Left ventricle myocardium superior (tissue), 1 donor: ENCODE data around the gene SPATA17. TPM values are rescaled to one million over a fixed set of nuclear protein-coding genes. Genes with fewer than 3 reads are reported as not detected.
A peak's percentile ranks its signal among the peaks of the same experiment; 100 is the strongest.

Experiments
- ATAC-seq: fragments of 200-7000 bp; cut with Tn5 transposase; one replicate; pipeline ENCODE4 v1.9.1; 2020; ENCODE audit warnings: mild to moderate bottlenecking, moderate library complexity
- DNase-seq: peaks from one replicate; pipeline ENCODE4 v3.0.0-alpha.2; 2020
- intact Hi-C: fragments of 100-400 bp; cut with micrococcal nuclease; formaldehyde crosslinking; loops from one replicate; pipeline ENCODE4 v1.11.0; 2022
- total RNA-seq: library from RNA; stranded (reverse); fragmentation: NEBNext Ultra II Directional; extraction: Animal tissue kit (Norgen Biotek cat#: 25700); gene quantifications from one replicate; pipeline ENCODE4 v1.2.1, GENCODE V29; 2021
- donor health status: DM: no; HTN: yes; CAD: no; lungs with severe emphysema.

Gene SPATA17
- total RNA-seq, 1 donor from 2014 or later: 1.2 TPM

DNA sequence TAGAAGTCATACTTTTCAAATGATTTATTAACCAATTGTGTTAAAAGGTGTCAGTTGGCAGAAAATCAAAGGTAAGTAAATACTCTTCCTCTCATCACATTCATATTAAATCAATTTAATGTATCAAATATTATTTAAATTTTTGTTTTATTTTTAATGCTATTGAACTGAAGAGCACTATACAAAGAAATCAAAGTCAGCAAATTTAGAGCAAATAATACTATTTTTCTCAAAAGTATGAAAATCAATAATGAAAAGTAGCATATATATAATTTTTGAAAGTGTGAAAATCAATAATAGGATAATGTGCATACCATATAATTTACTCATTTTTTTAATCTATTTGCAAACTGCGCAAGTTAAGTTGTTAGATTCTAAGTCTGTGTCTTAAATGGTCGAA lies 181.0 kb downstream of the SPATA17 start:
- DNase-seq (no peak), ATAC-seq (no peak)
- intact Hi-C loops: no loop called here

DNA sequence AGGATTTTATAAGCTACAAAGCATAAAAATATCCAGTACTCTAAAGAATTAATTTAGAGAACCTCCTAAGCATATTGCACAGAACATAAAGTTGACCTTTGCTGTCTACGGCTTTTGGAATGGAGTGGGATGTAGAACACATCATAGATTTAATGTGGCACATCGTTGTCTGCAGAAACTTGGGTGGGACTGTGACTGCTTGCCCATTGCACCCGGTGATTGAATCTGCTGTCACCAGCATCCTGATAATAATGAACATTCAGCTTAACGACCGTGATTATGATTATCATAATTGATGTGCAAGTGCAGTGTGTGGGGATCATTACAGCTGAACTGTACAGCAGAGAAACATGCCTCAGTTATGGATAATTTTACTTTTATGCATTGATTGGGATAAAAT lies 181.9 kb downstream of the SPATA17 start:
- no peak for DNase-seq
- intact Hi-C loops: no loop called here

DNA sequence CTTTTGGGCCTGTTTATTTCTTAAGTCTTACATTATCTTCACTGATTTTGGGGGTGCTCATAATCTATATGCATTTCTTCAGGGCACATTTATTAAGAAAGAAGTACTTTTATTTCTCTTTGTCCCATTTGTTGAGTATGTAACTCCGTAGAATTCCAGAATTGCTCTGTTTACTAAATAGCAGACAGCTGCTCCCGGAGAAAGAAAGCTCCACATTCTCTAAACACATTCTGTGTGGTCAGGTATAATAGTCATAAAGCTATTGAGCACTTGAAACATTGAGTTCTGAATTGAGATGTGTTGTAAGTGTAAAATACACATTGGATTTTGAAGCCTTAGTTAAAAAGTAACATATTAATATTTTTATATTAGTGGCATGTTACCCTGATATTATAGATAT lies 206.5 kb downstream of the SPATA17 start:
- intact Hi-C loops: no loop called here
- DNase-seq (no peak), ATAC-seq (no peak)

More for the DNA sequence above, 181.9 kb downstream of the SPATA17 start:
- no peak for ATAC-seq

DNA sequence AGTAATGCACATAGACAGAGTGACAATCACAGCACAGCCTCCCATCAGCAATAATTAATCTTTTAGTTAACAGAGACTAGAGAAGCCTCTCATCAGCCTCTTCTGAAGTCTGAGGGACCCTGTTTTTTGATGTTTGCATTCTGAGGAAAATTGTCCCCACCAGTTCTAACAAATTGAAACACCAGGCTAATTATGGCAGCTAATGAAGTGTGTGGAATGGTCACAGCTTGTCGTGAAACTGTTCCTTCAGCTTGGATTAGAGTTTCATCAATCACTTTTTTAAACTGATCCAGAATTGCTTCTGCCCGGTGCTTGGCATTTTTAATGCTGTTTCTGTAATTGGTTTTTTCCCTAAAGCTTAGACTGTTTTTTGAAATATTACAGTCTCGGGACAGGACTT lies 208.0 kb downstream of the SPATA17 start:
- no peak for ATAC-seq
- no peak for DNase-seq
- intact Hi-C loops: no loop called here

DNA sequence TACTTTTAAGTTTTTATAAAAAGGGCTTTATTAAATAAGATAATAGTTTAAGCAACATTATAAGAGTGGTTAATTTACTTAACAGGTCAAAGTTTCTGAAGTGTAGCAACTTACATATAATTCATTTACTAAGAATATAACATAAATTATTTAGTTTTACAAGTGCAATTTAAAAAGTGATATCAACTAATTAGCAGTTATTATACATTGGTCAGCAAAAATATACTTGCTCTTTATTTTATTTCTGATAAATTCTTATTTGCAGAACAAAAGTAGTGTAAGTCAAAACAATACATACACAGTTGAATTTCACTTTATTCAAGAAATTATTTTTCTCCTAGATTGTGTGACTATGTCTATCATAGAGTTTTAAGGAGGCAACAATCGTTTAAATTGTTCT lies 215.6 kb downstream of the SPATA17 start:
- DNase-seq (no peak), ATAC-seq (no peak)
- intact Hi-C loops: no loop called here

DNA sequence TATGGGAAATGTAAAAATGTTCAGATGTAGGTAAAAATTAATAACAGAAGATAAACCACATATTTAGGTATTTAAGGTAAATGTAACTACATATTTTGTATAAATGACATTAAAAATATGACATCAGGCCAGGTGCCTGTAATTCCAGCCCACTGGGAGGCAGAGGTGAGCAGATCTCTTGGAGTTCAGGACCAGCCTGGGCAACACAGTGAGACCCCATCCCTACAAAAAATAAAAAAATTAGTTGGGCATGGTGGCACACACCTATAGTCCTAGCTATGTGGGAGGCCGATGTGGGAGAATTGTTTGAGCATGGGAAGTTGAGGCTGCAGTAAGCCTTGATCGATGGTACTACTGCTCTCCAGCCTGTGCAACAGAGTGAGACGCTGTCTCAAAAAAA lies 216.5 kb downstream of the SPATA17 start:
- intact Hi-C loops: no loop called here
- ATAC-seq: no peak
- DNase-seq: no peak

DNA sequence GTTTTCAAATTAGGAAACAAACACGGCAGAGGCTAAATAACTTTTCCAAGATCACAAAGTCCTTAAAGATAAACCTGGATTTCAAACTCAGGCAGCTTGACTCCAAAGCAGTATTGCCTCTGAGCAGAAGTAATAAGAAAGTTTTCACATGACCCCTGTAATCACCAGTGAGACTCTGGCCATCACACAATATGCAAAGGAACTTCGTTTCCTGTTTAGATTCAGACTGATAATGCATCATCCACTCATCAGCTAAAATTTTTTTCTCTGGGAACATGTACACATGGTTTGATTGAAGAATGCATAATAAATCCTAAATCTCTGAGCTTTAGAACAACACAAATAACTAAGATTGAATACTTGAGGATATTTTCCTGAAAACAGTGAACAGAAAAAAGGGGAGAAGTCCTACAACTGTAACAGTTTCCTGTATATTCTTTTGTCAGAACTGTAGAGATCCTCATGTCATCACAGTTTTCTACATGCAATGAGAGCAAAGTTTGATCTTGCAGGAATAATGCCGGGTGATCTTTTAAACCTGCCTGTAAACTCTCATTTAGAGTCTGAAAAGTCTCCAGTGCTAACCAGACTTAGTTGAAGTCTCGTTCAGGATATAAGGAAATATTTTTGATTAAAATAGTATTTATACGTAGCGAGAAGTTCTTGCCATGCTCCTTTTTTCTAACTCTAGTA lies 225.3 kb downstream of the SPATA17 start:
- intact Hi-C loops: no loop called here
- ATAC-seq: no peak
- DNase-seq: no peak

DNA sequence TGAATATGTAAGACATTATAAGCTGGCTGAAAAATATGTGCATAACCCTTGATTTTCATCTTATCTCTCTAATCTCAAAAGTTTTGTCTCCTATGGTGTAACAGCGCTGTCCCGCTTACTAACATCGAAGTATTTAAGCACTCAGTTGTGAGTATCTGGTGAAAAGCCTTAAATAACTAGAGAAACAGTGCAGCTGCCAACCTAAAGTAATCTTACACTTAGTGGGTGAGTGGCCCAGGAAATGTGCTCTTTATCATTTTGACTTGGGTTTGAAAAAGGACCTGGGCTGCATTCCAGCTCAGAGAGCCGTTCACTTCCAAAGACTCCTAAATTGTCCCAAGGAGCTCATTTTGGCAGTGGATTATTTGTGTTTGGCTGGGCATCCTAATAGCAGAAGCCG lies 225.9 kb downstream of the SPATA17 start:
- no peak for DNase-seq
- no peak for ATAC-seq
- intact Hi-C loops: no loop called here

DNA sequence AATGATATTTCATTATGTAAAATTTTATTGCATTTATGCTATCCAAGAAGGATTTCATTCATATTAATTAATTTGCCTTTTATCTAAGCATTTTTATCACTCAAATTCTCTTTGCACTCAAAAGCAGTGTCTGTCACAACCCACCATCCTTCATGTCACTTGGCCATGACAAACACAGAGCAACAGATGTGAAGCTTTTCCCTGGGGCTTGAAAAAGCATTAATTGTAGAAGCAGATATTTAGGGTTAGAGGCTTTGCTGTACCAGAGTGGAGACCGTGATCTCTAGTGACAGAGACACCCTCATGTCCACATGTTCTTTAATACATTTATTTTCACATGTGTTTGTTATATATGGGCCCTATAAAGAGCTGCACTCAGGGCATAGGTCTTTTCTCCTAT lies 230.5 kb downstream of the SPATA17 start:
- intact Hi-C loops: no loop called here
- ATAC-seq (no peak), DNase-seq (no peak)

DNA sequence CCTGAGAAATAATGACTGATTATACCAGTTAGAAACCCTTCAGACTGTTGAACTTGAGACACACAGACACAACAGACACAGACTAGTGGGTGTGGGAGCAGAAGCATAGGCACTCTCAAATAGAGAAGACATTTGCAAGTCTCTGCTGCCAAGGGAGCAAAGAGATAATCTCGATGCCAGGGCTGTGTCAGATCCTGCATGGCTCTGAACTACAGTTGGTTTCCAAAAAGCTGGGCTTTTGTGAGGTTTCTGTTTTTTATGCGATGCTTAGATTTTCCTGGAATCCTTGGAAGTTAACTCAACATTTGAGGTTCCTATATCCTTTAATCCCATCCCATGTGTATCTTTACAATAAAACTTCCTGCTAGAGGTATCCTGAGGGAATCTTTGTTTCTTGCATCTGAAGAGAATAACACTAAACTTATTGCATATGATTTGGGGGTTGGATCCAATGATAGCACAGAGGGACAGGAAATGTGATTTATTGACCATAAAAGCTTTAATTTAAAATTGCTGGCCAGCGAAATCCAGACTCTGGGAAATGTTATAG lies 236.4 kb downstream of the SPATA17 start:
- DNase-seq: no peak
- no peak for ATAC-seq
- intact Hi-C loops: no loop called here

DNA sequence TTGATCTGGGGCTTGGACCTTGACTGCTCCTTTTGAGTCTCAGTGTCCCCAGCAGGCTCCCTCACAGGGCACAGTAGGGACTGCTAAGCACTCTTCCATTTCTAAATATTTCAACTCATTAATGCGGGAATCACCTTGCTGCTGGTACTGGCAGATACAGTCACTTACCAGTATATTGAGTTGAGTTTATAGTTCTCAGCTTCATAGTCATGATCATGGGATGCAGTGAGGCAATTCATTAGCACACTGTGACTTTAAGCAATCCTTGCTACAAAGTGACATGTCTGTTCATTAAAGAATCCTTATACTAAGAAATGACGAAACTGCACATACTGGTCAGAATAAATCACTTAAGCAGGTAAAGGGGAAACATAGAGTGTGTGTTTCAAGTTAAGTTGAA lies 240.8 kb downstream of the SPATA17 start:
- ATAC-seq (no peak), DNase-seq (no peak)

DNA sequence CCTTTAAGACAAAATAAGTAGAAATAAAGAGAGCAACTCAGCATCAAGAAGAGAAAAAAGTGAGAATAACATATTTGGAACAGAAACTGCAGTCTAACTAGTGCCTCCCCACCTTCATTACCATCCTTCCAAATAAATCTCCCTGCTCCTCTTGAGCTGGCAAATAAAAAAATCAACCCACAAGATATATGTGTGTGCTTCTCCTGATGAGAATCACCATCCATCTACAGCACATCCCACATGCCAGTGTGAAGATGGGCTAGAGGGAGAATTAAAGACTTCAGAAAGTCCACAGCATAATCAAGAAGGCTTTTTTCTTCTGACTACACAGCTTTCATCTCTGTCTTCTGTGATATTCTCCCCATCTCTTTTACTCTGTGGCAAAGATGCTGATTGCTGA lies 244.1 kb downstream of the SPATA17 start:
- DNase-seq: no peak
- ATAC-seq: no peak
- intact Hi-C loops: no loop called here

More for the DNA sequence above, 240.8 kb downstream of the SPATA17 start:
- intact Hi-C loops: no loop called here

DNA sequence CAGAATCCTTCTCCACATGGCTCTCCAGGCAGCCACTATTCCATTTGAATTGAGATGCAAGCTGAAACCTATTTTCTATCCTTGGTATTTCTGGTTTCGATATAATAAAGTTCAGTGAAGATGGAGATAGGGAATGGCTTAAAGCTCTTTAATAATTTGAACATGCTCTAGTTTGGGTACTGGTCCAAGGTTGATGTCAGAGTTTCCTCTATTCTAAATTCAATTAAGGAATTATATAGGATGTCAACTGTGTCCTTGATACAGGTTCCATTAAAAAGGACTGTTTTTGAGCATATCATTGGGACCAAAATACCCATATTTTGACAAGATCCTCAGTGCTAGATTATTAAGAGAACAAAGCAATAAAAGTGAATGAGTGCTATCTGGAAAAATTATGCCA lies 245.3 kb downstream of the SPATA17 start:
- no peak for DNase-seq
- intact Hi-C loops: no loop called here
- no peak for ATAC-seq

DNA sequence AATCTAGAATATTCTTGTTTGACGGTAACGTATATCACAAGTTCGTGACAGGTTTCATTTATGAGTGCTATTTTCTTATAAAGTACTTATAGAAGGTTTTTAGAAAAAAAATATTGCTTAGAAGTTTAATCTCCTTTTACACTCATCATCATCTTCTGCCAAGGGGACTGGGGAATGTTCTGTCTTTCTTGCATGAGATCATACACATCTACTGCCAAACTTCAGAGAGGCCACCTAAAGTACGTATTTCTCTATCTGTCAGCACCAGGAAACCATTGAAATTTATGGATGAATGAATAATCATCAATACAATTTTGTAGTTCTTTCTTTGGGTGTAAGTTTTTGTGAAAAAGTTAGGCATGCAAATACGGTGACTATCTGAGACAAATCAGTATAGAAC lies 245.8 kb downstream of the SPATA17 start:
- intact Hi-C loops: no loop called here
- ATAC-seq (no peak), DNase-seq (no peak)

DNA sequence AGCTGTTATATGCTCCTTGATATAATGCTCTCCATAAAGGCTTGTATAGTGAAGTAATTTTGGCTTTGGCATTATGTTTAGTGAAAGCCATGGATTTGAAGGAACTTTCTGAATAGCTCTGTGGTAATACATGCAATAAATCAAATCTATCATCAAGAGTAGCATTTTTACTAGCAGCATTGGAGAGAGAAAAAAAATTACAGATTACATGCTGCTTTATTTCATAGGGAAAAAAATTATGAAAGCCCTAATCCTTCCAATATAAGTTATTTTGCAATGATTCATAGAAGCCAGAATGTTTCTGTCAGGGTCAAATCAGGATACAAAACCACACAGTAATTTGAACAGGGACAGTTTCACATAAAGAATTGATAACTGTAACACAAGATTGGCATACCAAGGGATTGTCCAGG lies 250.0 kb downstream of the SPATA17 start:
- DNase-seq: no peak
- intact Hi-C loops: no loop called here
- no peak for ATAC-seq

DNA sequence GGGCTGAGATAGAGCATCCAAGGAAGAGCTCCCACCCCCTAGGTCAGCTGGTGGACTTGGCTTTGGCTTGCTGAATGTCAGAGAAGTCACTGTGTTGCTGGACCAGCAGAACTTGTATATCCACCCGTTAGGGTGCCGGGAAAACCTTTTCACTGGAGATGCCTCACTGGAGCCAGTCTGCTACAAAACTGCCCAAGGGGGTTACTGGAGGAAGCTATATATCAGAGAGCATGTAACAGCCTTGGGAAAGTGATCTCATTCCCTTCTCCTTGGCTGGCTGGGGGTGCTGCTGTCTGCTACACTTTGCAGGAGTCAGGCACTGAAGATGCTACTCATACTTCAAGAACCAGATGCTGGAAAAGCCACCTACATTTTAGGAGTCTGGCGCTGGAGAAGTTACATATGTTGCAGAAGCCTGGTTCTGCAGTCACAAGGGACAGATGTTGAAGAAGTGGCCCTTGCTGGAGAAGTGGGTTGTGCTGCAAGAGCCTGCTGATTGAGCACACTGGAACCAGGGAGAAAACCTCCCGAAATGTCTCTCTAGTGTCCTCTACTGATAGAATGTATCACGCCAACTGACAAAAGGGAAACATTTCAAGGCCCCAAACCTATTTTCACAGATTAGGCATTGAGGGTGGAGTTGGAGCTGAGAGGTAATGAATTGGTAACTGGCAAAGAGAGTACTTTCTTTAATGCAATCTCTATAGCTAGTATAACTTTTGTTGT lies 250.6 kb downstream of the SPATA17 start:
- DNase-seq: no peak
- ATAC-seq: no peak
- intact Hi-C loops: no loop called here

DNA sequence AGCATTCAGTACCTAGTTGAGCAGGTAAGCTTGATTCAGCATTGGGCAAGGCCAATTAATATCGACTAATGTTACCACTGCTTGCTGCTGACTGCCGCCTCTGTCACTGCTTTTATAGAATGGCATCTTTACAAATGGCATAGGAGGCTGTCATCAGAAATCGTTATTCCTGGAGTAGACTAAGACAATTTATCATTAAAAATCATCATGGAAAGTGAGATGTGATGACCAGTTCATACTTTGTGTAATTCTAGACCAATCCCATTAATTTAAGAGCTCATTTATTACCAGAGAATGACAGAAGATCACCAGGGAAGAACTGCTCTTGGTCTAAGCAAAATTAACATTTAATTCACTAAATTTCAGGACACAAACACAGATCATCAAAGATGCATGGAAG lies 254.0 kb downstream of the SPATA17 start:
- no peak for DNase-seq
- ATAC-seq: no peak
- intact Hi-C loops: no loop called here

DNA sequence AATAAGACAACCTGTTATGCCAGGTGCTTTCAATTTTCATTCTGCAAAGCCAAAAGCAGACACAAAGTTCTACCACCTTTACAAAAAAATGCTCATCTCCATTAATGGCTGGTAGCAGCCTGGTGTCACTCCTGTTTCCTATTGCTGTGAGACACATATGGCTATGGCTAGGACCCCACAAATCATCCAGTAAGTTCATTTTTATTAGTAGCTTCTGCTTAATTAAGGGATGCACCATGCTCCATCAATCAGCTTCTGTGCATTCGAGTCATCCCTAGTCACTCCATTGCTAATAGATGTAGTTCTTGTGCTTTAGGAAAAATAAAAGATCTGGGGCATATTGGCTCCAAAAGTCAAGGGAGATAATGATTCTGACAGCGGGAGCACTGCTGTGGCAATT lies 257.2 kb downstream of the SPATA17 start:
- intact Hi-C loops: no loop called here

DNA sequence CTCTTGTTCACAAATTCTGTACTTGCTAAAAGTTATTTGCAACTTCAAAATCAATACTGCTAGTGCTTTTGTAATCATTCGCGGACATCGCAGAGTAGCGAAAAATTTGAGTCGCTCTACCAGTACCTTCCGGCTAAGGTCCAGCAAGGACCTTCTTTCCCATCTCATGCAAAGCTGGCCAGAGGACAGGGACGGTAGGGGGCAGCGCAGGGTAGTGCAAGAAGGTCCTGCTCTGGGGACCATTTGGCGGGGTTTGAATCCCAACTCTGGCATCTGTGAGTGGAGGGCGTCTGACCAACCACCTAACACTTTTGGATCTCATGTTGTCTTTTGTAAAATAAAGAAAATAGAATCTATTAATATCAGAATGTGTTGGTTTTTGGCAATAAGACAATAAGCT lies 258.3 kb downstream of the SPATA17 start:
- ATAC-seq: no peak
- peak; percentile 41 for DNase-seq
- intact Hi-C loops: no loop called here

More for the DNA sequence above, 257.2 kb downstream of the SPATA17 start:
- ATAC-seq (no peak), DNase-seq (no peak)

DNA sequence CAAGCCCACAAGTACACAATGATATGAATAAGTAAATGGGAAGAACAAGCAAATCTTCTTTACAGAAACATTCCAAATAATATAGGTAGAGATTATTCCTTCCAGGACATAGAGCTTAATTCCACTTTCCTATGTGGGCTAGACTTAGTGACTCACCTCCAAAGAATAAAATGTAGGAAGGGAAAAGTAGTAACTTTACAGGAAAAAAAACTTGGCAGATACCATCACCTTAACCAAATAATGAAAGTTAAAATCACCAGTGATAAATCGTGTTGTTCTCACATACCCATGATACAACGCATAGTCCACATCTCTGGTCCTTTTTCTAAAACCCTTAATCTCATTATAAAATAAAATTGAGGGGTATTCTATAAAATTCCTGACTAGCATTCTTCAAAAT lies 260.8 kb downstream of the SPATA17 start:
- DNase-seq (no peak), ATAC-seq (no peak)
- intact Hi-C loops: no loop called here

DNA sequence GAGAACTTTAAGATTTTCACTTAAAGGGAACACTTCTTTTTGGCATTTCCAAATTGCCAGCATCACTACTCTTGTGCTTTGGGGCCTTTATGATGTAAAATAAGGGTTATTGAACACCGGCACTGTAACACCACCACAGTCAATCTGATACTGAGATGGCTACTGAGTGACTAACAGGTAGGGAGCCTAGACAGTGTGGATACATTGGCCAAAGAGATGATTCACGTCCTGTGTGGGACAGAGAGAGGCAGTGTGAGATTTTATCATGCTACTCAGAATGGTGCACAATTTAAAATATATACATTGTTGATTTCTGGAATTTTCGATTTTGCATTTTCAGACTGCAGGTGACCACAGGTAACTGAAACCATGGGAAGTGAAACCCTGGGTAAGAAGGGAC lies 261.6 kb downstream of the SPATA17 start:
- DNase-seq (no peak), ATAC-seq (no peak)
- intact Hi-C loops: no loop called here
